ENCODE measurements around the gene JMJD1C. TPM values are rescaled to one million over a fixed set of nuclear protein-coding genes. Genes with fewer than 3 reads are reported as not detected.

JMJD1C gene
- total RNA-seq (2021; fragmentation: NEBNext Ultra II Directional; extraction: Animal tissue kit (Norgen Biotek cat#: 25700)) = 10 to 100 TPM; 29.0 to 36.7 (median 32.8) TPM
- long read RNA-seq, partial matches to known transcripts = 11 of 18 reads
- long read RNA-seq, other reads (novel, unspliced or antisense) = 7 of 18 reads

DNA sequence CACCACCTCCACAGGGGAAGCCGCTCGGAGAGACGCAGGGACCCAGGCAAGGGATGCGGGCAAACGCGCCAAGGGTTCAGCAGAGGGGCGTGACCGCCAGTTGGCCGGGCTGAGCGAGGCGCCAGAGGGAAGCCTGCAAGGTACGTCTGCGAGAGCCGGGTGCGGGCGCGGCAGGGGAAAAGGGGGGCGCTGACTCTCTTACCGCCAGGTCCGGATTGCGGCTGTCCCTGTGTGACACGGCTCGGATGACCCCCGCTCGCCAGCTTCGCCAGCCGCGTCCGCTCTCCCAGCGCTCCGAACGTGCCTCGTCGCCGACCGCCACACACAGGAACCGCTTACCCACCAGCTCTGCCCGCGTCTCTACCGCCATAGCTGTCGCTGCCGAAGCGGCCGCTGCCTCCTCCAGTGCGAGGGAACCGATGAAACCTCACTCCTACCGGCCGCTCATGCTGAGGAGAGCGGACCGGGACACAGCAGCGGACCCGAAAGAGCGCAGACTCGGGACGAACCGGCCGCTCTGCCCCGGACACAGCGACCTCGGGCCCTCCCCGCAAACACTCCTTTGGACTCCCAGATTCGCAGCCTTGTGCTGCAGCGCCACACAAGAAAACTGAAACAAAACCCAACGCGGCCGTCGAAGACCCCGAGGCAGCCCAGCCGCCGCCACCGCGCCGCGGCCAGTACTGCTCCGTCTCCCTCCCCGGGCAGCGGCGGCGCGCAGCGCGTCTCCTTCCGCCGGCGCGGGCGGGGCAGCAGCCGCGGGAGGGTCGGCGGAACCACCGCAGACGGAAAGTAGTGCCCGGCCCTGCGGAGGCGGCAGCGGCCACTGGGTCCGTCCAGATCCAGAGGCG, at the start of gene JMJD1C:
Gene JMJD1C (minus strand): TSS at position 685 of the 851 bp plus-strand sequence. CDS start 315 bp downstream, at position 370.
- TF ChIP-seq, protein P1, sequence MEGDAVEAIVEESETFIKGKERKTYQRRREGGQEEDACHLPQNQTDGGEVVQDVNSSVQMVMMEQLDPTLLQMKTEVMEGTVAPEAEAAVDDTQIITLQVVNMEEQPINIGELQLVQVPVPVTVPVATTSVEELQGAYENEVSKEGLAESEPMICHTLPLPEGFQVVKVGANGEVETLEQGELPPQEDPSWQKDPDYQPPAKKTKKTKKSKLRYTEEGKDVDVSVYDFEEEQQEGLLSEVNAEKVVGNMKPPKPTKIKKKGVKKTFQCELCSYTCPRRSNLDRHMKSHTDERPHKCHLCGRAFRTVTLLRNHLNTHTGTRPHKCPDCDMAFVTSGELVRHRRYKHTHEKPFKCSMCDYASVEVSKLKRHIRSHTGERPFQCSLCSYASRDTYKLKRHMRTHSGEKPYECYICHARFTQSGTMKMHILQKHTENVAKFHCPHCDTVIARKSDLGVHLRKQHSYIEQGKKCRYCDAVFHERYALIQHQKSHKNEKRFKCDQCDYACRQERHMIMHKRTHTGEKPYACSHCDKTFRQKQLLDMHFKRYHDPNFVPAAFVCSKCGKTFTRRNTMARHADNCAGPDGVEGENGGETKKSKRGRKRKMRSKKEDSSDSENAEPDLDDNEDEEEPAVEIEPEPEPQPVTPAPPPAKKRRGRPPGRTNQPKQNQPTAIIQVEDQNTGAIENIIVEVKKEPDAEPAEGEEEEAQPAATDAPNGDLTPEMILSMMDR (IDR thresholded peaks at IDR 0.05) = peak; percentile 28; the same call in 1 of the 2 replicates
- no peaks in the 10 kb centered on the region for H3K9me3 Mint-ChIP-seq
- peaks cover 60% of the 10 kb centered on the region for H3K4me1 Mint-ChIP-seq (ENCODE audit: low read depth)
- peak within 1 kb of the TSS; percentile 92 for H3K27ac Mint-ChIP-seq
- H3K36me3 Mint-ChIP-seq (ENCODE audit: low read depth) = peaks cover 9% of the 10 kb centered on the region; the same call in 1 of the 2 replicates
- H3K27me3 Mint-ChIP-seq (ENCODE audit: insufficient read depth) = no peaks in the 10 kb centered on the region
- DNase-seq = peak; percentile 75
- peak within 1 kb of the TSS; percentile 98 for H3K4me3 Mint-ChIP-seq

GRCh38 chr10:63515002-63515763, 49.4 kb upstream of the JMJD1C start:
- peak; percentile 69 for DNase-seq
- Mint-ChIP-seq H3K27me3 (ENCODE audit: insufficient read depth) (no peaks in the 10 kb centered on the region), H3K9me3 (peaks cover 8% of the 10 kb centered on the region; the same call in 1 of the 2 replicates), H3K27ac (peak overlapping the region; percentile 96), H3K4me1 (ENCODE audit: low read depth) (peaks cover 76% of the 10 kb centered on the region), H3K4me3 (peak overlapping the region; percentile 87), H3K36me3 (ENCODE audit: low read depth) (peaks cover 40% of the 10 kb centered on the region)
- TF ChIP-seq, protein P1 (IDR thresholded peaks at IDR 0.05) = no peak

- no peak for DNase-seq
- H3K36me3 Mint-ChIP-seq (ENCODE audit: low read depth) = peaks cover 16% of the 10 kb centered on the region
- peaks cover 26% of the 10 kb centered on the region for H3K4me1 Mint-ChIP-seq (ENCODE audit: low read depth)
- H3K27ac Mint-ChIP-seq = no peak overlapping the region
- H3K9me3 Mint-ChIP-seq = no peaks in the 10 kb centered on the region
- no peaks in the 10 kb centered on the region; the same call in 1 of the 2 replicates for H3K27me3 Mint-ChIP-seq (ENCODE audit: insufficient read depth)
- H3K4me3 Mint-ChIP-seq = no peak overlapping the region
- TF ChIP-seq, protein P1 (IDR thresholded peaks at IDR 0.05) = no peak
Observed at GRCh38 chr10:63506554-63506953, 40.8 kb upstream of the JMJD1C start.

- peaks cover 19% of the 10 kb centered on the region for H3K36me3 Mint-ChIP-seq (ENCODE audit: low read depth)
- H3K27ac Mint-ChIP-seq = no peak overlapping the region
- DNase-seq = no peak
- peaks cover 26% of the 10 kb centered on the region for H3K4me1 Mint-ChIP-seq (ENCODE audit: low read depth)
- H3K4me3 Mint-ChIP-seq = no peak overlapping the region
- H3K9me3 Mint-ChIP-seq = no peaks in the 10 kb centered on the region
- no peaks in the 10 kb centered on the region; the same call in 1 of the 2 replicates for H3K27me3 Mint-ChIP-seq (ENCODE audit: insufficient read depth)
- TF ChIP-seq, protein P1 (IDR thresholded peaks at IDR 0.05) = no peak
Observed at GRCh38 chr10:63505562-63505961, 39.8 kb upstream of the JMJD1C start.

DNA sequence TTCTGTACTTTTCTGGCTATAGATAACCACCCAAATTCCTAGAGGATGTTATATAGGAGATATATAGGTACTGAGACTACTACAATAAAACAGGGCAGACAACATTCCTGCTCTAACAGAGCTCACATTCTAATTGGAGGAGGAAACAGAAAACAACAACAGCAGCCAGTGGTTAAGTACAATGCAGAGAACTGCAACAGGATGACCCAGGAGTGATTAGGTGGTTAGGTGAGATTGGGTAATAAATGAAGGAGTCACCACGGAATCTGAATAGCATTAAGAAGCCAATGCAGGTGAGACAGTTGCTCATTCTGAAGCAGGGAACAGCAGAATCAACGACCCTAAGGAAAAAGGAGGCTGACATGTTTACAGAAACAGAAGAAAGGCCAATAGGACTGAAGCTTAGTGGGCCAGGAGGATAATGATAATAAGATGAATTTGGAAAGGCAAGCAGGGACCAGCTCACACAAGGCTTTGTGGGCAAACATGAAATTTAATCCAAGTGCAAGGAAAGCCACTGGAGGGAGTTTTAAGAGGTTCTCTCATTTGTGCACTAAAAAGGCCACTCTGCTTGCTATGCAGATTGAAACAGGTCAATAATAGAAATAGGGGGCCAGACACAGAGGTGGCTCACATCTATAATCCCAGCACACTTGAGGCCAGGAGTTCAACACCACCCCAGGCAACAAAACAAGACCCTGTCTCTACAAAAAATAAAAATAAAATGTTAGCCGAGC, 38.5 kb upstream of the JMJD1C start:
- no peaks in the 10 kb centered on the region for H3K9me3 Mint-ChIP-seq
- H3K27ac Mint-ChIP-seq = no peak overlapping the region
- peaks cover 21% of the 10 kb centered on the region for H3K36me3 Mint-ChIP-seq (ENCODE audit: low read depth)
- peaks cover 28% of the 10 kb centered on the region for H3K4me1 Mint-ChIP-seq (ENCODE audit: low read depth)
- no peak for DNase-seq
- no peak overlapping the region for H3K4me3 Mint-ChIP-seq
- TF ChIP-seq, protein P1 (IDR thresholded peaks at IDR 0.05) = no peak
- no peaks in the 10 kb centered on the region; the same call in 1 of the 2 replicates for H3K27me3 Mint-ChIP-seq (ENCODE audit: insufficient read depth)
